GM12892 (cell line): ENCODE results near the gene POLR2E.

Experiments
- POLR2A ChIP-seq: IDR thresholded peaks from 2 replicates; pipeline ENCODE4 v1.6.1; 2011; ENCODE audit warnings: low read depth, low read length, control low read depth
- POLR2AphosphoS5 ChIP-seq: IDR thresholded peaks from 2 replicates; pipeline ENCODE4 v1.6.1; 2011; ENCODE audit warnings: low read depth, low read length, control low read depth
- TAF1 ChIP-seq: IDR thresholded peaks from 2 replicates; pipeline ENCODE4 v1.6.1; 2011; ENCODE audit warnings: low read depth, mild to moderate bottlenecking, control low read depth, low read length, borderline replicate concordance

- TF ChIP-seq POLR2A (no peak), TAF1 (no peak), POLR2AphosphoS5 (no peak)
Measured at GRCh38 chr19:1073063-1073955, 21.9 kb downstream of the POLR2E start.
